Measurements from ENCODE around the gene HMG20A.

HMG20A gene

GRCh38 chr15:77418966-77419835 is 1.5 kb upstream of the HMG20A start:
- peak overlapping the region; percentile 86 for H3K4me3 ChIP-seq

DNA sequence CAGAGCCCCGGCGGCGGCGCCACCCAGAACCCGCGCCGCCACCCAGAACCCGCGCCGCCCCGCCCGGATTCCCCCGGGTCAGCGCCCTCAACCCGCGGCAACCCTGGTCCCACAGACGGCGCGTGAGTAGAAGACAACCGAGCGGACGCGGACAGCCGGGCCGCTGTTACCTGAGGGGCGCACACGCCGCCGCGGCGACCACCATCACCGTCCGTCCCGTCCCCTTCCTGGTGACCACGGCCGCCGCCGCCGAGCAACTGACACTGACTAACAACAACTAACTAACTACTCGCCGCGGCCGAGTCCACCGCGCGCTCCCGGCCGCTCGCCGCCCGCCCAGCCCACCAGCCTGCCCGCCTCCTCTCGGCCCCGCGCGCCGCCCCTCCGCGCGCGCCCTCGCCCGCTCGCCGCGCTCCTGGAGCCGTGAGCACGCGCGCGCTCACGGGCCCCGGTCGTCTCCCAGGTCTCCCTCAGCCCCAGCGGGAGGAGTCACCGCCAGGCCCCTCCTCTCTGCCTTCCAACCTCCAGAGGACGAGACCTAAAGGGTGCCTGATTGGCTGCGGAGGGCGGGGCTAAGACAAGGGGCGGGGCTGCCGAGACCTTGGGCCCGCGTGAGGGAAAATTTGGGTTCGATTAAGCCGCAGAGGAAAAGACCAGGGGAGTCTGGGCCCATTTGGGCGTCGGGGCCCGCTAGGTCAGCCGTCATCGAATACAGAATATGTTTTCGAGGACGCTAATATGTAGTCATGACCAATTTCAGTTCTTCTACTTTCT is 665 bp upstream of the HMG20A start, which contains the start of gene PEAK1:
Gene PEAK1, minus strand, starts transcription at position 269 of the 774 bp plus-strand sequence. CDS start 238,178 bp downstream, outside the sequence.
- peak; percentile 96 for DNase-seq (ENCODE audit: low read depth, low spot score)
- Histone ChIP-seq H3K9ac (ENCODE audit: insufficient read length) (peak within 1 kb of the TSS; percentile 95), H3K9me3 (ENCODE audit: low read depth, low read length) (no peaks in the 10 kb centered on the region)

More at GRCh38 chr15:77418966-77419835, 1.5 kb upstream of the HMG20A start:
- Histone ChIP-seq H3K9me3 (ENCODE audit: low read depth, low read length) (no peaks in the 10 kb centered on the region), H3K27ac (no peak overlapping the region), H3K9ac (ENCODE audit: insufficient read length) (peak overlapping the region; percentile 54), H3K36me3 (ENCODE audit: insufficient read depth, low read length) (no peaks in the 10 kb centered on the region)
- no peak for DNase-seq (ENCODE audit: low read depth, low spot score)
- TF ChIP-seq POLR2AphosphoS5 (IDR thresholded peaks at IDR 0.05; ENCODE audit: borderline replicate concordance, low read depth, low read length) (no peak), FOXP2 (optimal IDR thresholded peaks at IDR 0.05; ENCODE audit: control extremely low read depth, extremely low read length, insufficient read depth) (no peak), EZH2 (IDR thresholded peaks at IDR 0.05) (no peak)

DNA sequence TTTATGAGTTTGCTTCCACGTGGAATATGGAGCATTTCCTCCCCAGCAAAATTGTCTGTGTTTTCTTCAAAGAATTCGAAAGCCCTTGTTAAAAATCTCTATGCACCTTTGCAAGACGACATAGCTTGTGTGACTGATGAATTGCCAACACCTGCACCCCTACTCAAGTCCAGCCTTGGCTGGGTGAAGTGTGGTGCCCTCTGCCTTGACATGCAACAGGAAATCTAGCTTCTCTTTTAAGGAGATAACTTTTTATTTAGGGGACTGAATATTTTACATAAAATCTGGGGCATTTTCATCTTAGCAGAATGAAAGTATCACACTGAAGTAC is 647 bp downstream of the HMG20A start:
- Histone ChIP-seq H3K9me3 (ENCODE audit: low read depth, low read length) (no peaks in the 10 kb centered on the region), H3K27ac (no peak overlapping the region), H3K4me3 (peak overlapping the region; percentile 96), H3K36me3 (ENCODE audit: insufficient read depth, low read length) (no peaks in the 10 kb centered on the region), H3K9ac (ENCODE audit: insufficient read length) (peak overlapping the region; percentile 95)
- TF ChIP-seq EZH2 (IDR thresholded peaks at IDR 0.05) (no peak), FOXP2 (optimal IDR thresholded peaks at IDR 0.05; ENCODE audit: control extremely low read depth, extremely low read length, insufficient read depth) (no peak), POLR2AphosphoS5 (IDR thresholded peaks at IDR 0.05; ENCODE audit: borderline replicate concordance, low read depth, low read length) (no peak)
- DNase-seq (ENCODE audit: low read depth, low spot score), result no peak

More for the DNA sequence above, 665 bp upstream of the HMG20A start, which contains the start of gene PEAK1:
- Histone ChIP-seq H3K36me3 (ENCODE audit: insufficient read depth, low read length) (no peaks in the 10 kb centered on the region), H3K4me3 (peak within 1 kb of the TSS; percentile 96), H3K27ac (peak within 1 kb of the TSS; percentile 94)
- no peak for TF ChIP-seq EZH2 (IDR thresholded peaks at IDR 0.05)
- no peak; the same call in 1 of the 2 replicates for TF ChIP-seq POLR2AphosphoS5 (IDR thresholded peaks at IDR 0.05; ENCODE audit: borderline replicate concordance, low read depth, low read length)
- no peak for TF ChIP-seq FOXP2 (optimal IDR thresholded peaks at IDR 0.05; ENCODE audit: control extremely low read depth, extremely low read length, insufficient read depth)

DNA sequence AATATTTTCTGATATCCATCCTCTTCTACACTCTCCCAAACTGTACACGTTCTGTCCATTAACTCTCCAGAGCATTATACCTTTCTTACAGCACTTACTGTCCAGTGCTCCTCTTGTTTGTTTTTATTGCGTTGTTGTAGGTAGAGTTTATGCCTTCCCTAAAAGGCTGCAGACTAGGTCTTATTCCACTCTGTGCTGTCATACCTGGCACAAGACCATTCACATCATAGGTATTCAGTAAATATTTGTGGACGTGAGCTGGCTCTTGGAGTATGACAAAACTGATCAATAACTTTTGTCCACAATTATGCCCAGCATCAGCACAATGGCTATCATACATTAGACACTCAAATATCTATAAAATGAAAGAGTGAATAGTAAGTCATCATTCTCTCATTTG is 4.4 kb downstream of the HMG20A start:
- no peak overlapping the region for H3K9ac ChIP-seq (ENCODE audit: insufficient read length)
- H3K4me3 ChIP-seq, result no peak overlapping the region
- H3K36me3 ChIP-seq (ENCODE audit: insufficient read depth, low read length), result no peaks in the 10 kb centered on the region
- H3K9me3 ChIP-seq (ENCODE audit: low read depth, low read length), result no peaks in the 10 kb centered on the region
- TF ChIP-seq EZH2 (IDR thresholded peaks at IDR 0.05) (no peak), POLR2AphosphoS5 (IDR thresholded peaks at IDR 0.05; ENCODE audit: borderline replicate concordance, low read depth, low read length) (no peak), FOXP2 (optimal IDR thresholded peaks at IDR 0.05; ENCODE audit: control extremely low read depth, extremely low read length, insufficient read depth) (no peak)
- no peak for DNase-seq (ENCODE audit: low read depth, low spot score)
- H3K27ac ChIP-seq, result no peak overlapping the region

DNA sequence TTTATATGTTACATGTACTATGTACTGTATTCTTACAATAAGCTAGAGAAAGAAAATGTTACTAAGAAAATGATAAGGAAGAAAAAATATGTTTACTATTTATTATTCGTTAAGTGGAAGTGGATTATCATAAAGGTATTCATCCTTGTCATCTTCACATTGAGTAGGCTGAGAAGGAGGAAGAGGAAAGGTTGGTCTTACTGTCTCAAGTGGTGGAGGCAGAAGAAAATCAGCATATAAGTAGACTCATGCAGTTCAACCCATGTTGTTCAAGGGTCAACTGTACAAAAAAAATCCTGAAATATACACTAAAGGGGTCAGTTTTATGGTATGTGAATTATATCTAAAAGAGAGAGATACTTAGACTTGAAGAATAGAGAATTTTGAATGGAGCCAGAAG is 5.7 kb downstream of the HMG20A start:
- H3K9ac ChIP-seq (ENCODE audit: insufficient read length), result no peak overlapping the region
- no peak for TF ChIP-seq FOXP2 (optimal IDR thresholded peaks at IDR 0.05; ENCODE audit: control extremely low read depth, extremely low read length, insufficient read depth)
- TF ChIP-seq POLR2AphosphoS5 (IDR thresholded peaks at IDR 0.05; ENCODE audit: borderline replicate concordance, low read depth, low read length), result no peak
- TF ChIP-seq EZH2 (IDR thresholded peaks at IDR 0.05), result no peak
- no peaks in the 10 kb centered on the region for H3K36me3 ChIP-seq (ENCODE audit: insufficient read depth, low read length)
- H3K4me3 ChIP-seq, result no peak overlapping the region
- H3K27ac ChIP-seq, result no peak overlapping the region
- H3K9me3 ChIP-seq (ENCODE audit: low read depth, low read length), result no peaks in the 10 kb centered on the region
- DNase-seq (ENCODE audit: low read depth, low spot score), result no peak

- Histone ChIP-seq H3K36me3 (ENCODE audit: insufficient read depth, low read length) (no peaks in the 10 kb centered on the region), H3K9me3 (ENCODE audit: low read depth, low read length) (no peaks in the 10 kb centered on the region), H3K27ac (no peak overlapping the region), H3K9ac (ENCODE audit: insufficient read length) (no peak overlapping the region), H3K4me3 (no peak overlapping the region)
- DNase-seq (ENCODE audit: low read depth, low spot score), result no peak
- TF ChIP-seq FOXP2 (optimal IDR thresholded peaks at IDR 0.05; ENCODE audit: control extremely low read depth, extremely low read length, insufficient read depth) (no peak), POLR2AphosphoS5 (IDR thresholded peaks at IDR 0.05; ENCODE audit: borderline replicate concordance, low read depth, low read length) (no peak), EZH2 (IDR thresholded peaks at IDR 0.05) (no peak)
These were observed 6.2 kb downstream of the HMG20A start for GRCh38 chr15:77426871-77427270.

- H3K36me3 ChIP-seq (ENCODE audit: insufficient read depth, low read length), result no peaks in the 10 kb centered on the region
- no peak overlapping the region for H3K4me3 ChIP-seq
- H3K9ac ChIP-seq (ENCODE audit: insufficient read length), result no peak overlapping the region
- no peak for TF ChIP-seq EZH2 (IDR thresholded peaks at IDR 0.05)
- H3K9me3 ChIP-seq (ENCODE audit: low read depth, low read length), result no peaks in the 10 kb centered on the region
- H3K27ac ChIP-seq, result no peak overlapping the region
- no peak for DNase-seq (ENCODE audit: low read depth, low spot score)
These were observed 9.5 kb downstream of the HMG20A start for GRCh38 chr15:77430213-77430612.

DNA sequence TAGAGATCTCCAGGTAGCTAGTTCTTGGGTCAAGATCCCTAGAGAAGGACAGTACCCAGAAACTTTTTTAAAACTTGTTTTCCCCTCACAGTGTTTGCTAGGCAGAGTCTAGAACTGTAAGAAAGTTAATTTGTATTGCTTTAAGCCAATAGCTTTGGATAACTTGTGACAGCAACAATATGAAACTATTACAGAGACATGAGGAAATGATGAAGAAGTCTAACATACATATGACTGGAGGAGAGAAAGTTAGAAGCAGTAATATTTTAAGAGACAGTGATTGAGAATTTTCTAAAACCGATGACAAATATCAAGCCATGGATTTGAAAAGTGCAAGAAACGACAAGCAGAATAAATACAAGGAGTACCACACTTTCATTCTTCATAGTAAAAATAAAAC is 10.0 kb downstream of the HMG20A start:
- no peak overlapping the region for H3K9ac ChIP-seq (ENCODE audit: insufficient read length)
- no peaks in the 10 kb centered on the region for H3K9me3 ChIP-seq (ENCODE audit: low read depth, low read length)
- no peak overlapping the region for H3K27ac ChIP-seq
- no peaks in the 10 kb centered on the region for H3K36me3 ChIP-seq (ENCODE audit: insufficient read depth, low read length)
- TF ChIP-seq EZH2 (IDR thresholded peaks at IDR 0.05), result no peak
- TF ChIP-seq FOXP2 (optimal IDR thresholded peaks at IDR 0.05; ENCODE audit: control extremely low read depth, extremely low read length, insufficient read depth), result no peak
- DNase-seq (ENCODE audit: low read depth, low spot score), result no peak
- no peak overlapping the region for H3K4me3 ChIP-seq
